OCI-LY3 (cell line): ENCODE data around the gene HYCC1.
"Not testable (repeated sequence)": the region's sequence is repeated elsewhere in the genome, so short reads cannot be mapped to it uniquely, and the experiment has no call there.

Experiments used
- H2AFZ ChIP-seq: fragments of 200-600, 300-600 bp; shearing (Covaris generic); 2 replicates; pipeline ENCODE4 v1.6.0; 2014; ENCODE audit warnings: antibody characterized with exemption, low read depth, low read length
- H3K27ac ChIP-seq: fragments of 200-600, 300-600 bp; sonication (generic); 2 replicates; pipeline ENCODE4 v1.5.1; 2014; ENCODE audit warnings: mild to moderate bottlenecking, low read length, moderate library complexity, mixed read lengths
- H3K27me3 ChIP-seq: fragments of 200-600, 300-600 bp; sonication (generic); 2 replicates; pipeline ENCODE4 v1.6.1; 2014; ENCODE audit warnings: low read depth, low read length, mixed read lengths
- H3K36me3 ChIP-seq: fragments of 200-600, 300-600 bp; sonication (generic); replicated peaks from 2 replicates; pipeline ENCODE3; 2014; ENCODE audit warnings: low read depth, low read length, mixed read lengths
- H3K4me1 ChIP-seq: fragments of 300-600, 200-600 bp; sonication (generic); 2 replicates; pipeline ENCODE4 v1.6.1; 2014; ENCODE audit warnings: low read length, mixed read lengths
- H3K4me2 ChIP-seq: fragments of 200-600, 300-600 bp; sonication (generic); 2 replicates; pipeline ENCODE4 v1.6.1; 2014; ENCODE audit warnings: low read length, mixed read lengths
- H3K4me3 ChIP-seq: fragments of 300-600, 200-600 bp; sonication (generic); 2 replicates; pipeline ENCODE4 v1.5.1; 2014; ENCODE audit warnings: antibody characterized with exemption, mild to moderate bottlenecking, low read length, moderate library complexity
- H3K79me2 ChIP-seq: fragments of 300-600, 200-600 bp; shearing (Covaris generic); 2 replicates; pipeline ENCODE4 v1.6.1; 2014; ENCODE audit warnings: mild to moderate bottlenecking, low read length, mixed read lengths
- H3K9ac ChIP-seq: fragments of 300-600, 200-600 bp; shearing (Covaris generic); 2 replicates; pipeline ENCODE4 v1.6.0; 2014; ENCODE audit warnings: mild to moderate bottlenecking, low read length, moderate library complexity
- H3K9me3 ChIP-seq: fragments of 200-600, 300-600 bp; shearing (Covaris generic); 2 replicates; pipeline ENCODE4 v1.6.1; 2014; ENCODE audit warnings: low read length, mixed read lengths; ENCODE audit not compliant: insufficient read depth
- H4K20me1 ChIP-seq: fragments of 200-600, 300-600 bp; sonication (generic); 2 replicates; pipeline ENCODE4 v1.6.1; 2016; ENCODE audit warnings: low read length, mixed read lengths; ENCODE audit not compliant: insufficient read depth
- EZH2phosphoT487 ChIP-seq: fragments of 200-600 bp; shearing (Covaris generic); IDR thresholded peaks from 2 replicates; pipeline ENCODE4 v1.6.1; 2018; ENCODE audit warnings: antibody characterized with exemption, mixed run types, low read depth
- TF ChIP-seq, protein P1 (sequence below): fragments of 200-600, 300-600 bp; sonication (generic); IDR thresholded peaks from 2 replicates; pipeline ENCODE4 v1.5.1; 2014; ENCODE audit warnings: antibody characterized with exemption, low read length, low read depth

HYCC1 gene

DNA sequence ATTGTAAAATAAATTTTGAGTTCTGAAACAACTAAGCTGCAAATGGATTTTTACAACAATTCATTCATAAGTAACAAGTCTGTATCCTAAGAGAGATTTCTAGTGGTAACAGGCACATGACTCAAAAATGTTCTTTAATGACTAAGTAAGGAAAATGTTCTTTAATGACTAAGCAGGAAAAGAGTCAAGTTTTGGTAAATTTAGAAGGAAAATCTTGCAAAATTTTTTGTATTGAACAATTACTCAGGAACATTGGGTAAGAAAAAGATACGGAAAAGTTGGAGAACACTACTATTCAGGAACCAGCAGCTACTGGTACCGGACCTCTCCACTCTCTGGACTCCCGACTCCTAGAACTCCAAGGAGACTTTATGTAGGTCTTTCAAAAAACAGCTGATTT is 33.5 kb downstream of the HYCC1 start:
- Histone ChIP-seq H4K20me1 (no peaks in the 10 kb centered on the region), H3K9ac (no peak overlapping the region), H2AFZ (no peak overlapping the region), H3K4me1 (no peaks in the 10 kb centered on the region), H3K4me2 (no peak overlapping the region), H3K27ac (no peak overlapping the region), H3K4me3 (no peak overlapping the region), H3K27me3 (no peaks in the 10 kb centered on the region), H3K79me2 (no peaks in the 10 kb centered on the region), H3K9me3 (no peaks in the 10 kb centered on the region), H3K36me3 (peaks cover 6% of the 10 kb centered on the region)
- TF ChIP-seq EZH2phosphoT487, result no peak
- TF ChIP-seq, protein P1, sequence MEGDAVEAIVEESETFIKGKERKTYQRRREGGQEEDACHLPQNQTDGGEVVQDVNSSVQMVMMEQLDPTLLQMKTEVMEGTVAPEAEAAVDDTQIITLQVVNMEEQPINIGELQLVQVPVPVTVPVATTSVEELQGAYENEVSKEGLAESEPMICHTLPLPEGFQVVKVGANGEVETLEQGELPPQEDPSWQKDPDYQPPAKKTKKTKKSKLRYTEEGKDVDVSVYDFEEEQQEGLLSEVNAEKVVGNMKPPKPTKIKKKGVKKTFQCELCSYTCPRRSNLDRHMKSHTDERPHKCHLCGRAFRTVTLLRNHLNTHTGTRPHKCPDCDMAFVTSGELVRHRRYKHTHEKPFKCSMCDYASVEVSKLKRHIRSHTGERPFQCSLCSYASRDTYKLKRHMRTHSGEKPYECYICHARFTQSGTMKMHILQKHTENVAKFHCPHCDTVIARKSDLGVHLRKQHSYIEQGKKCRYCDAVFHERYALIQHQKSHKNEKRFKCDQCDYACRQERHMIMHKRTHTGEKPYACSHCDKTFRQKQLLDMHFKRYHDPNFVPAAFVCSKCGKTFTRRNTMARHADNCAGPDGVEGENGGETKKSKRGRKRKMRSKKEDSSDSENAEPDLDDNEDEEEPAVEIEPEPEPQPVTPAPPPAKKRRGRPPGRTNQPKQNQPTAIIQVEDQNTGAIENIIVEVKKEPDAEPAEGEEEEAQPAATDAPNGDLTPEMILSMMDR, result no peak

DNA sequence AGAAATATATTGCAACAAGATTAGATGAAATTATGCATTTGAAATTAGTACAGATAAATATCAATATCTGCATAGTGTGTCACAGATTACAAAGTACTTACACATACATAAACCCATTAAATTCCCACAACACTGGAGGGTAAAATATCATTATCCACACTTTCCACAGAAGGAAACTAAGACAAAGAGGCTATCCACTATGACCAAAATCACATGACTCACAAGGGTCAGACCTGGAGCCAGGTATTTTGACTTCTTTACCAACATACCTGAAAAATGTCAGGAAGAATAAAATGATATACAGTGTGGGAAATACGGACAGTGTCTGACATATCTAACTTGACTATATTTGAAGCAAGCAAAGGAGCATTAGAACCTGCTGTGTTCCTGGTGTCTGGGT is 34.1 kb downstream of the HYCC1 start:
- Histone ChIP-seq H3K4me1 (no peaks in the 10 kb centered on the region), H2AFZ (no peak overlapping the region), H3K4me2 (no peak overlapping the region), H3K36me3 (peaks cover 6% of the 10 kb centered on the region), H3K27me3 (no peaks in the 10 kb centered on the region), H3K27ac (no peak overlapping the region), H3K9me3 (no peaks in the 10 kb centered on the region), H3K9ac (no peak overlapping the region), H3K4me3 (no peak overlapping the region), H3K79me2 (no peaks in the 10 kb centered on the region), H4K20me1 (no peaks in the 10 kb centered on the region)
- no peak for TF ChIP-seq EZH2phosphoT487
- TF ChIP-seq, protein P1, result no peak

DNA sequence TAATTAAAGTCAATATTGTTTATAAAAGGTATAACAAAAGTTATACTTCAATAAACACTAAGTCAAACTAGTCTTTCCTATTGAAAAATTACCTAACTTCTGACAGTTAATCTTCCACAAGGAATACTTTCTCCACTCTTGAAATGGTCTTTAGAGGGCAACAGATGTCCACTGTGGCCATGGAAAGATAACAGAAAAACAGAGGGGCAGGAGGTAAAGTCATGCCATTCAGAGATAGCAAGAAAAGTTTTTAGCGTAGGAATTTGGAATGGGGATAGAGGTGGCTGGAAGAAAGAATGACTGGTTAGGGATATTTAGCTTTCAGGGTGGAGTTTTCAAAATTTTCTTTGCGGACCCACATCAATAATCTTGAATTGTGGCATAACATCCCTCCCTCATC is 34.7 kb downstream of the HYCC1 start:
- Histone ChIP-seq H3K4me3 (no peak overlapping the region), H3K79me2 (no peaks in the 10 kb centered on the region), H3K27ac (no peak overlapping the region), H3K9ac (no peak overlapping the region), H3K27me3 (no peaks in the 10 kb centered on the region), H3K9me3 (no peaks in the 10 kb centered on the region), H3K4me2 (no peak overlapping the region), H3K36me3 (peaks cover 6% of the 10 kb centered on the region), H4K20me1 (no peaks in the 10 kb centered on the region), H3K4me1 (no peaks in the 10 kb centered on the region), H2AFZ (no peak overlapping the region)
- TF ChIP-seq, protein P1, result no peak
- TF ChIP-seq EZH2phosphoT487, result no peak

DNA sequence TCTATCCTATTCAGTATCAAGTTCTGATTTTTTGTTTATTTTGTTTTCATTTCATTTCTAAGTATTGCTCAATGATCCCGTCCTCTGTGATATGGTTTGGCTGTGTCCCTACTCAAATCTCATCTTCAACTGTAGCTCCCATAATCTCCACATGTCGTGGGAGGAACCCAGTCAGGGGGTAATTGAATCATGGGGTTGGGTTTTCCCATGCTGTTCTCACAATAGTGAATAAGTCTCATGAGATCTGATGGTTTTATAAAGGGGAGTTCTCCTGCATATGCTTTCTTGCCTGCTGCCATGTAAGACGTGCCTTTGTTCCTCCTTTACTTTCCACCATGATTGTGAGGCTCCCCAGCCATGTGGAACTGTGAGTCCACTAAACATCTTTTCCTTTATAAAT is 39.3 kb downstream of the HYCC1 start:
- not testable (repeated sequence) for H3K79me2 ChIP-seq, H3K9me3 ChIP-seq, H3K4me3 ChIP-seq, H4K20me1 ChIP-seq, H3K4me1 ChIP-seq, H2AFZ ChIP-seq, H3K36me3 ChIP-seq, H3K9ac ChIP-seq, H3K4me2 ChIP-seq, H3K27me3 ChIP-seq, H3K27ac ChIP-seq

DNA sequence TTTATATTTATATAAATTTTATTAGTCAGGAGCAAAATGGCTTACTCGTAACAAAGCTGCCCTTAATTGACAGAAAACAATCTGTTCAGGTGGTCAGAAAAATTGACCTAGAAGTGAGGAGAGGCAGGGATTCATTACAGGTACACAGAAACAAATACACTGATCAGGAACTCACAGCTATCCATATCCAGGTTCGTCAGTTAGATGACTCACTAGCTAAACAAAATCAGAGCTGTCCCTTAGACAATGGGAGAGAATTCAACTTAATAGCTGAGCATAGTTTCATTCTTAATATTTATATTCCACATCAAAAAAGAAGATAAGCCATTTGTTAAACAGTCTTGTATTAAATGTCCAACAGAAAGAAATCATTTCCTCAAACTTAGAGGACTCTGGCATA is 41.7 kb downstream of the HYCC1 start:
- no peaks in the 10 kb centered on the region for H3K27me3 ChIP-seq
- H3K9ac ChIP-seq, result no peak overlapping the region
- H4K20me1 ChIP-seq, result no peaks in the 10 kb centered on the region
- H3K27ac ChIP-seq, result no peak overlapping the region
- H3K36me3 ChIP-seq, result peaks cover 6% of the 10 kb centered on the region
- no peak overlapping the region for H3K4me3 ChIP-seq
- no peaks in the 10 kb centered on the region for H3K4me1 ChIP-seq
- TF ChIP-seq, protein P1, result no peak
- no peak for TF ChIP-seq EZH2phosphoT487
- no peaks in the 10 kb centered on the region for H3K9me3 ChIP-seq
- no peak overlapping the region for H3K4me2 ChIP-seq
- H3K79me2 ChIP-seq, result no peaks in the 10 kb centered on the region
- no peak overlapping the region for H2AFZ ChIP-seq
